ENCODE measurements around the gene GMPPB.

Gene GMPPB

DNA sequence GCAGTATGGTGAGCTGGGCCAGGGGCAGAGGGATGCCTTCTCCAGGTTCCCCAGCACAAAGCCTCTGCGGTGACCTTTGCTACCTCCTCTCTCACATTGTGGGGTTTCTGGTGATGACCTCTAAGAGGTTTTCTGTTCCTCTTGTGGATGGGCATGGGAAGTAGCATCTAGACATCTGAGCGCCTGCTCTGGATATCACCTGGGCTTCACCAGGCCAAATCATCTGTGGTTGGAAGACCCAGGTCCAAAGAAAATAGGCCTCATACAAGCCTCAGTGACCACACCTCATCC lies 42.6 kb downstream of the GMPPB start:
- in situ Hi-C loops (cut with MboI; ENCODE audit: low pct_unique_long_range_greater_than_20kb, low sequenced_read_pairs, unreplicated experiment) = no loop called here
- no peak for DNase-seq (ENCODE audit: low spot score)
- TF ChIP-seq, protein P1, sequence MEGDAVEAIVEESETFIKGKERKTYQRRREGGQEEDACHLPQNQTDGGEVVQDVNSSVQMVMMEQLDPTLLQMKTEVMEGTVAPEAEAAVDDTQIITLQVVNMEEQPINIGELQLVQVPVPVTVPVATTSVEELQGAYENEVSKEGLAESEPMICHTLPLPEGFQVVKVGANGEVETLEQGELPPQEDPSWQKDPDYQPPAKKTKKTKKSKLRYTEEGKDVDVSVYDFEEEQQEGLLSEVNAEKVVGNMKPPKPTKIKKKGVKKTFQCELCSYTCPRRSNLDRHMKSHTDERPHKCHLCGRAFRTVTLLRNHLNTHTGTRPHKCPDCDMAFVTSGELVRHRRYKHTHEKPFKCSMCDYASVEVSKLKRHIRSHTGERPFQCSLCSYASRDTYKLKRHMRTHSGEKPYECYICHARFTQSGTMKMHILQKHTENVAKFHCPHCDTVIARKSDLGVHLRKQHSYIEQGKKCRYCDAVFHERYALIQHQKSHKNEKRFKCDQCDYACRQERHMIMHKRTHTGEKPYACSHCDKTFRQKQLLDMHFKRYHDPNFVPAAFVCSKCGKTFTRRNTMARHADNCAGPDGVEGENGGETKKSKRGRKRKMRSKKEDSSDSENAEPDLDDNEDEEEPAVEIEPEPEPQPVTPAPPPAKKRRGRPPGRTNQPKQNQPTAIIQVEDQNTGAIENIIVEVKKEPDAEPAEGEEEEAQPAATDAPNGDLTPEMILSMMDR (IDR thresholded peaks at IDR 0.05; ENCODE audit: extremely low read depth, insufficient read depth, missing control alignments) = no peak

DNA sequence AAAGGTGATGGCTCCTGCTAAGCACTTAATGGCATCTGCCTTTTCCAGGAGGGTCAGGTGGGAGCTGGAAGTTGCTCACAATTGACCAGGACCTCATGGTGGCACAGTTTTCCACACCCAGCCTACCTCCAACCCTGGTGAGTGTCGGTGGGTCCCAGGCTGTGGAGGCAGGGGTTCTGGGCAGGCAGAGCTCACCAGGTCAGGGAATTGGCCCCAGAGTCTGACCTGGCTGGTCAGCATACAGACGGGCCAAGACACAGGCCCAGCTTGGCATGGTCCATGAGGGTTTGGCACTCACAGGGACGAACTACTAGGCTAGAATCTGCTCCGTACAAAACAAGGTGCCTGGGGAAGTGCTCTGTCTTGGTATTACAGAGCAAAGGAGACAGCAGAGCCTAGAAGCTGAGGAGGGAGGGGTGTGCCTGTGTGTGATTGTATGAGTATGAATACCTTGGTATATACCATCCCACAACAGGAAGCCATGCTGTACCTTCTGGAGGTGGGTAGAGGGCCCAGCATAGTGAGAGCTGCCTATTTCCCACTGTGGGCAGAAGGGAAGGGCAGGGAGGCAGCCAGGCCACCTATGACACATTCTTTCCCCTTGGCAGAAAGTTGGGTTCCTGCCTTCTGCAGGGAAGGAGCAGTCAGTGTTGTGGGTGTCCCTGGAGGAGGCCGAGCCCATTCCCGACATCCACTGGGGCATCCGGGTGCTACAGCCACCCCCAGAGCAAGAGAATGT lies 43.1 kb downstream of the GMPPB start:
- no peak for DNase-seq (ENCODE audit: low spot score)
- TF ChIP-seq, protein P1 (IDR thresholded peaks at IDR 0.05; ENCODE audit: extremely low read depth, insufficient read depth, missing control alignments) = no peak
- in situ Hi-C loops (cut with MboI; ENCODE audit: low pct_unique_long_range_greater_than_20kb, low sequenced_read_pairs, unreplicated experiment) = no loop called here

DNA sequence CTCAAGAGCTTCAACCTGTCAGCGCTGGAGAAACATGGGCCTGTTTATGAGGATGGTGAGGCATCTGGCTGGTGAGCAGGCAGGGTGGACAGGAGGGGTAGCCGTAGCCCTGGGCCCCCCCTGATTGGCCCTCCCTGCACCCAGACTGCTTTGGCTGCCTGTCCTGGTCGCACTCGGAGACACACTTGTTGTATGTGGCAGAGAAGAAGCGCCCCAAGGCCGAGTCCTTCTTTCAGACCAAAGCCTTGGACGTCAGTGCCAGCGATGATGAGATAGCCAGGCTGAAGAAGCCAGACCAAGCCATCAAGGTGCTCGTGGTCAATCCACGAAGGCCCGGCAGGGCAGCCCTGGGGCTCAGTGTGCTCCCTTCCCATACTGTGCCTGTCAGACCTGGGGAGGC lies 47.8 kb downstream of the GMPPB start:
- DNase-seq (ENCODE audit: low spot score) = no peak
- in situ Hi-C loops (cut with MboI; ENCODE audit: low pct_unique_long_range_greater_than_20kb, low sequenced_read_pairs, unreplicated experiment) = loop anchor here (10.0 kb wide), 1 partner anchor 131 kb away; no protein-coding TSS in a partner anchor
- TF ChIP-seq, protein P1 (IDR thresholded peaks at IDR 0.05; ENCODE audit: extremely low read depth, insufficient read depth, missing control alignments) = no peak

DNA sequence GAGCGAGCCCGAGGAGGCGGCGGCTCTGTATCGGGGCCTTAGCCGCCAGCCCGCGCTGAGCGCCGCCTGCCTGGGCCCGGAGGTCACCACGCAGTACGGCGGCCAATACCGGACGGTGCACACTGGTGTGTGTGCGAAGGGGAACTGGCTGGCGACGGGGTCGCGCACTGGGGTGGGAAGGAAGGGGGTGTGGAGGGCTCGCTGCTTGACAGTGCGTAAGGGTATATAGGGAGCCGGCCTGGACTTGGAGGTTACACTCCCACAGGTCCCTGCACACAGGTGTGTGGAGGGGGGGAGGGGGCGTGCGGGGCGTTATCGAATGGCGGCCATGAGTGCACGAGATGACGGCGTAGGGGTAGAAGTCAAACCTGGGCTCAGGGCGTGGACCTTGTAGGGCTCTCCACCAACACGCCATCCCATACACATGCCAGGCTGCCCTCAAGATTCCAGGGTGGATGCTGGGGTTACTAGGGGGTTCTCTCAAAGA lies 49.2 kb downstream of the GMPPB start:
- no peak for DNase-seq (ENCODE audit: low spot score)
- TF ChIP-seq, protein P1 (IDR thresholded peaks at IDR 0.05; ENCODE audit: extremely low read depth, insufficient read depth, missing control alignments) = no peak
- in situ Hi-C loops (cut with MboI; ENCODE audit: low pct_unique_long_range_greater_than_20kb, low sequenced_read_pairs, unreplicated experiment) = loop anchor here (10.0 kb wide), 1 partner anchor 130 kb away; no protein-coding TSS in a partner anchor

DNA sequence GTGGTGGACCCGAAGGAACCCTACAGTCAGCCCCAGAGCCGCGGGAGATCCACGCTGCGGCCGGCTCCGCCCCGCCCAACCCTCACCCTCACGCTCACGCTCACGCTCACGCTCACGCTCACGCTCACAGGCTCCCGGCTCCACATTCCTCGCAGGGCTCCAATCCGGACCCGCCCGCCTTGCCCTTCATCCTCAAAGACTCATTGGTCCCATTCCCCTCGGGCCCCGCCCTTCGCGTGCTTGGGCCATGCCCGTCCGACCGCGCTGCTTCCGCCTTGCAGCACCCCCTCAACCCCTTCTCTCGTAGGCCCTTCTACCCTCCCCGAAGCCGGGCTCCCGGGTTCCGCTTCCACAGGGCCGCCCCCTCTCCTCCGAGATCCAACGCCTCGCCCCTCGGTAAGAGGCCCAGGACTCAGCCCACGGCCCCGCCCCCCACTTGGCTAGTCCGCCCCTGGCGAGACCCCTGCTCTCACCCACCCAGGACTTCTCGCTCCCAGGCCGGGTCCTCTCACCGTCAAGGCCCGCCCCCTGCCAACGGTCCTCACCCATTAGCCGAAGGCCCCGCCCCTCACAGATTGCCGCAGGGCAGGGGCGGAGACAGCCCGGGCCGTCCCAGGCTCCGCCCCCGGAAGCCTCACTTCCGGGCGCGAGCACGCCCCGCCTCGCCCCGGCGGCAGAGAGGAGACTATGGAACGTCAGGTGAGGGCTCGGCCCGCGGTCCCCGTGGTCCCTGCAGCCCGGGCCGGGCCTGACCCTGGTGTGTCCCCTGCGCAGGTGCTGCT lies 49.8 kb downstream of the GMPPB start, which contains the start of gene APEH:
Gene APEH (plus strand): TSS at position 637 of the 782 bp plus-strand sequence. CDS start 51 bp downstream, at position 688.
- TF ChIP-seq, protein P1 (IDR thresholded peaks at IDR 0.05; ENCODE audit: extremely low read depth, insufficient read depth, missing control alignments) = no peak
- DNase-seq (ENCODE audit: low spot score) = peak; percentile 99
- in situ Hi-C loops (cut with MboI; ENCODE audit: low pct_unique_long_range_greater_than_20kb, low sequenced_read_pairs, unreplicated experiment) = loop anchor here (10.0 kb wide), 1 partner anchor 129 kb away; no protein-coding TSS in a partner anchor

DNA sequence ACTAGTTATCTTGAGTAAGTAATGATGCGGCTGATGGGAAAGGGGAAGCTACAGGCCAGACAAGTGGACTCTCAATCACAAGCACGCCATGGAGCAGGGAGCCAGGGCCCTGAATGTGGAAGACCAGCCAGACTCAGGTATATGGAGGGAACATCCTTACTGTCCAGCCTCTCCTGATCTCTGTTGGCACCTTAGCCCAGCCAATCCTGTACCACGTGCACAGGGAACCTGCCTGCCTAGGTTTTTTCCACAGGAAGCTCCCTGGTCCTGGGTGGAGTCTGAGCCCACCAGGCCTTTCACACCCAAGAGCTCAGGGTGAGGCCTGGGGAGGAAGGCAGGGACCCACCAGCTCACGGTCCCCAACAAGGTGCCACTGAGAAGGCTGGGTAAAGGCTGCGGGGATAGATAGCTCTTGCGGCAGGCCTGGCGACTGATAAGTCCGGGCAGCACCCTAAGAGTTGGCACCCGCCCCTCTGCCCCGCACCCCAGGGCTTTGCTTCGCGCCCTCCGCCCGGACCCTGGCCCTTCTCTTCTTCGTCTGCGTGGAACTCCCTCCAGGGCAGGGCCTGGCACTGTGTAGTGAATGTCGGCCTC lies 50.5 kb downstream of the GMPPB start:
- in situ Hi-C loops (cut with MboI; ENCODE audit: low pct_unique_long_range_greater_than_20kb, low sequenced_read_pairs, unreplicated experiment) = loop anchor here (10.0 kb wide), 1 partner anchor 128 kb away; no protein-coding TSS in a partner anchor

More for the DNA sequence above, 50.5 kb downstream of the GMPPB start:
- TF ChIP-seq, protein P1 (IDR thresholded peaks at IDR 0.05; ENCODE audit: extremely low read depth, insufficient read depth, missing control alignments) = no peak
- DNase-seq (ENCODE audit: low spot score) = no peak
